Myocyte (in vitro differentiated cells): ENCODE measurements around the gene ASCL5. TPM values are rescaled to one million over a fixed set of nuclear protein-coding genes. Genes with fewer than 3 reads are reported as not detected.
A peak's percentile ranks its signal among the peaks of the same experiment; 100 is the strongest.

Source experiments
- DNase-seq: peaks from one replicate; pipeline ENCODE4 v3.0.0-alpha.2; 2012; ENCODE audit warnings: low read depth
- total RNA-seq: library from RNA; depleted of rRNA; stranded (reverse); fragments of >200 nt; gene quantifications from 2 replicates; pipeline ENCODE4 v1.2.3, GENCODE V29; 2014

The ASCL5 gene
- total RNA-seq, 1 donor from 2014 or later = not detected

DNA sequence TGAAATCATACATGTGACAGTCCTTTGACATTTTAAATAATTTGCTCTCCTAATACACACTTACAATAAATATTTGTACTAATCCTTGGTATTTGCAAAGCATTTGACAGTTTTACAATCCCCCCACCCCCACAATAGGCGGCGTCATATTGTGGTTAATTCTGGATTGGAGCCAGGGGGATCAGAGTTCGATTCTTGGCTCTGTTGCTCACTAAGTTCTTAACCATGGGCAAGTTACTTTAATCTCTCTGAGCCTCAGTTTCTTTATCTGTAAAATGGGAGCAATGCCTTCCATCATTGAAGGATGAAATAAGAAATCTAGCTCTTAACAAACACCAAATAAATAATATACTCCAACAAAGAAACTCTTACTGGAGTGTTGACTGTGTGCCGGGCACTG is 38.6 kb downstream of the ASCL5 start:
- DNase-seq = no peak

DNA sequence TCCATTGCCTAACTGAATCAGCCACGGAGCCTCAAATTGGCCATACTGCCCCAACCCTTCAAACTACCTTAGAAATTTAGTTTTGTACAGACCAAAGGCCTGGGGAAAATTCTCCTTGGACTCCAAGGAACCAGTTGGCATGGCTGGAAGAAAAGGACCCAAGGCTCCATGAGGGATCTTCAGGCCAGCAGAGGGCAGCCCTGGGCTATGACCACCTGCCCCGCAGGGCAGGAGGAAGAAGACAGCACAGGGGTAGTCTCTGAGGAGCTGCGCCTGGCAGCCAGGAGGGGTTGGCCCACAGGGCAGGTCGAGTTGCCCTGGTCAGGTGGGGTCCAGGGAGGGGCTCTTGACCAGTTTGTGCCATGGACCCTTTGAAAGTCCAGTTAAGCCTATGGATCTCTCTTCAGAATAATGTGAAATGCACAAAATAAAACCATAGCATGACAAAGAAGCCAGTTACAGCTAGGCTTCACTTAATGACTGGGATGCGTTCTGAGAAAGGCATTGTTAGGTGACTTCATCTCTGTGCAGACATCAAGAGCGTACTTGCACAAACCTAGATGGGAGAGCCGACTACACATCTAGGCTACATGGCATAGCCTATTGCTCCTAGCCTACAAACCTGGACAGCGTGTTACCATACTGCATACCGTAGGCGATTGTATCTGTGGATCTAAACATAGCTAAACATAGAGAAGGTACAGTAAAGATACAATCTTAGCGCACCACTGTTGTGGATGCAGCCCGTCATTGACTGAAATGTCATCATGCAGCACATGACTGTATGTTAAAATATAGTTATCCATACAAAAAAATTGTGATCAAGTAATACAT is 40.9 kb downstream of the ASCL5 start:
- peak; percentile 71 for DNase-seq

DNA sequence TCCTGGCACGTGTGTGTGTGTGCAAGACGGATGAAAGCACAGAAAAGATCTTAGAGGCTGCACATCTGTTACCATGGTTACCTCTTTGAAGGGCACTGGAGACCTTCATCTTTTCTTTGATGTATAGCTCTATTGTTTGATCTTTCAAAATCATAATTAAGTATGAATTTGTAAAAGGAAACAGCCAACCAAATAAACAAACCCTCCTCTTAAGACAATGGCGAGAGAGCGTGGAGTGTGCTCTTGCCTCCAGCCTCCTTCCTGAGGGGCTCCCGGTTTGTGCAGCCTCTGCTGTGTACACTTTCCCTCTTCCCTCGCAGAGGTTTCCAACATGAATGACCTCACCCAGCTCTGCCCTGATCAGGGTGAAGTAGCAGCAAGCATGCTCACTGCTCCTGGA is 42.7 kb downstream of the ASCL5 start:
- DNase-seq = no peak

DNA sequence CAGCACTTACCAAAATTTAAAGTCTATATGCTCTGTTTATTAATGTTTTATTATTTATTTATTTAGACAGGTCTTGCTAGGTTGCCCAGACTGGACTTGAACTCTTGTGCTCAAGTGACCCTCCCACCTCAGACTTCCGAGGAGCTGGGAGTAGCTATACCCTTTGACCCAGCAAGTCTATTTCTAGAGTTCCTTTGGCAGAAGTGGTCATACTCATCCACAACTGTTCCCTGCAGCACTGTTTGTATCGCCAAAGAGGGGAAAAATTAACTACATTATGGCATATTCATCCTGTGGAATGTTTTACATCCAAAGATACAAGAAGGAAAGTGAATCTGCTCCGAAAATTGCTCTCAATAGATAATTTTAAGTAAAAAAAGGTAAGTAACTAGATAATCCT is 43.2 kb downstream of the ASCL5 start:
- DNase-seq = no peak

DNA sequence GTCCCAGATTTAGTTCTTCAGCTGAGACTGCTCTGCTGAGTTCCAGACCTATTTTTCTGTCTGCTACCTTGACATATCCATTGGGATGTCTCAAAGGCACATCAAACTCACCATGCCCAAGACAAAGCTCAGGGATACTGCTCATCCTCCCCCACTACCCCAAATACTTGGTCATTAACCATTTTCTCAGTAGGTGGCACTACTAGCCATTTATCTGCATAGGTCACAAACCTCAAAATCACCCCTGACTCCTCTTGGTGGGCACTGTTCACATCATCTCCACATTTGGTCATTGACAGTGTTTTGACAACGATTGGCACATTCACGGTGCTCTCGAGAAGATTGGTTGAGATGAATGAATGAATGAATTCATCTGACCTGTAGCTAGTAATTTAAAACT is 46.8 kb downstream of the ASCL5 start:
- no peak for DNase-seq

DNA sequence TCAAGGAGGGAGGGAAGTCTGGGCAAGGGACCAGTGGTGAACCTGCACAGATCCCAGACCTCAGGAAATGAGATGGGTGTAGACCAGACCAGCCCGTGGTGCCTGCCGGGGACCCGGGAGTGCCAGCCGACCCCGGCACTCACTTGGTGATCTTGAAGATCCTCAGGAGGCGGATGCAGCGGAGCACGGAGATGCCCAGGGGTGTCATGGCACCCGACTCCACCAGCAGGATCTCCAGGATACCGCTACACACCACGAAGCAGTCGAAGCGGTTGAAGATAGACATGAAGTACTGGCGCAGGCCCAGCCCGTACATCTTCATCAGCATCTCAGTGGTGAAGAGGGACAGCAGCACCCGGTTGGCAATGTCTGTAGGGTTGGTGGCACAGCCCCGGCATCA is 49.2 kb downstream of the ASCL5 start:
- DNase-seq = no peak

DNA sequence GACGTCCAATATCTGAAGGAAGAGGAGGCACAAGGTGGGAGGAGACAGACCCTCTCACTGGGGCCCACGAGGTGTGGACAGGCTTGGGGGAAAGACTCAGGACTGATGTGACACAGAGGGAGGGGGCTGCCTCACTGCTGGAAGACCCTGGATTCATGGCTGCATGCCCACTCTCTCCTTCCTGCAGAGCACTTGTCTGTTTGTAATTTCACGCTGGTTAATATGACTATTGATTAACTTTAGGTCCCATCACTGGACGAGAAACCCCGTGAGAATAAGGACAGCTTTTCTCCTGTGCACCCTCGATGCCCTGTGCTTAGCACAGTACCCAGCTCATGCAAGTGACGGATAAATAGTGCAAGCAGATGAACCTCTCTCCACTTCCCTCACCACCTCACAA is 49.9 kb downstream of the ASCL5 start:
- no peak for DNase-seq

DNA sequence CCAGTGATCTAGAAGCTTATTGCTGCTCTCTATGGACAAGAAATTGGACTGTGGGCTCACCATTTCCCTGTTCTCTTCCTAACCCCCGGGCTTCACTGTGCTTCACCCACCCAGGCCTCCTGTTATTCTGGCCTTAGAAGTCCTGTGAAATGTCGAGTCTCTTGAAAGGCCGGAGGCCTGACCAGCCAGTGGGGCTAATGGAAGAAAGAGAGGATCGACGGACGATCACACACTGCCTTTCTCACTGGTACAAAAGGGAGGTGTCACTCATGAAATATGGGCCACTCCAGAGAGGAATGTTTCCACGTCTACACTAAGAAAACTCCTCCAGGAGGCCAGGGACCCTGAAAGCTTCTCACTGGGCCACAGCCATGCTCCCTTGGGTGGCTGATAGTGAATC is 50.9 kb downstream of the ASCL5 start:
- no peak for DNase-seq

DNA sequence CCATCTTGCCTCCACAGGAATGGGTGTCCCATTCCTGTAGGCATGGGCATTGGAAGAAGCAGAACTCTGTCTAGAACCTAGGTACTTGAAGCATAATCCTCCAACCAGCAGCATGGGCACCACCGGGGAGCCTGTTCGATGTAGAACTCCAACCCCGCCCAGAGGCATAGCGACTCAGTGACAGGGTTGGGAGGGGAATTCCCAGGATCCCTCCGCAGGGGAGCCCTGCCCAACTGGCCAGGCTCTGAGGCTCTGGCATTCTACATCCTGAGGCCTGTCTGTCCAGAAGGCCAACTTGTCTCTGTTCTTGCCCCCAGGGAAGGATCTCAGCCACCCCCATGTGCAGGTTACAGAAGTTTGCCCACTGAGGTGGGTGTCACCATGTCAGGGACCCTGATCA is 53.0 kb downstream of the ASCL5 start:
- DNase-seq = no peak

DNA sequence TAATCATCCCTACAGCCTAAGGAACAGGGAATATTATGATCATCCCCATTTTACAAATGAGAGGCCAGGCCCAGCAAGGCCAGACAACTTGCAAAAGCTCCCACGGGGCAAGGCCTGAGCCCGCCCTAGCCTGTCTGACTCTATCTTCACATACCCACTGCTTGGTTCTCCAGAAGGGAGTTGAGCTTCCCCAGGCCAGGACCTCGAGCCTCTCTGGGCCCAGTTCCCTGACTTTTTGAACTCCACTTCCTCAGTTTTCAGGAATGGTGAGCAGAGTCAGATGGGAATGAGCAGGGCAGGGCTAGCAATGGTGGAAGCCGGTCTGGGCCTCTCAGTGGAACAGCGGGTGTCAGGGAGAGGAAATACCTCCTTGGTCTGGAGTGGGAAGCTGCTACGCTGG is 54.1 kb downstream of the ASCL5 start:
- no peak for DNase-seq

DNA sequence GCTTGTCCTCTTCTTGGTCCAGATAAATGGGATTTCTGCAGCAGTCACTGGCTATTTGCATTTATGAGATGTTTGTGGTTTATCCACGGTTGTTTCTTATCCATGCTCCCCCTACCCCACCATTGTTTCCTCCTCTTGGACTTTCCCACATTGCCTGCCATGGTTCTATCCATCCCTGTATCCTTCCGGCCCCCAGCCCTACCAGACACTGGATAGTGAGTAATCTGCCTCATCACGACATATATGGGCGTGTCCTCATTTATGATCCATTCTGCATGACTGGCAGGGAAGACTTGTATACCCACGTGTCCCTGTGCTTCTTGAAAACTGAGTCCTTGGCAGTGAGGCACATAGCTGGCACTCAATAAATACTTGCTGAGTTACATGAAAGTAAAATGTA is 54.8 kb downstream of the ASCL5 start:
- DNase-seq = no peak

DNA sequence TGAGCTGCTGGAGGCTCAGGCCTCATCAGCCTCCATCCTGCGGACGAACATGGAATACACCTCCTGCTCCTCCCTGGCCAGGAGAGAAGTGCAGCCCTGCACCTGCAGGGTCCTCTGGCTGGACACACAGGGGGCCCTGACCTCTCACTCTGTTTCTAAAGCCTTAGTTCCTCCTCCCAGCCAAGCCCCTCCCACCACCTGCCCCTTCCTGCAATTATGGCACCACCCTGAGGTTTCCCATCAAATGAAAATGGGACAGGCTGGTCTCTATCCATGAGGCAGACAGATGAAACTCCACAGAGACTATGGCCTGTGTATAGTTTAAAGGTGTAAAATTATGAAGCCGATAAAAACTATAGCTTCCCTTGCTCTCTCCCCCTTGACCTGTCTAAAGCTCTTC is 57.3 kb downstream of the ASCL5 start:
- DNase-seq = no peak

DNA sequence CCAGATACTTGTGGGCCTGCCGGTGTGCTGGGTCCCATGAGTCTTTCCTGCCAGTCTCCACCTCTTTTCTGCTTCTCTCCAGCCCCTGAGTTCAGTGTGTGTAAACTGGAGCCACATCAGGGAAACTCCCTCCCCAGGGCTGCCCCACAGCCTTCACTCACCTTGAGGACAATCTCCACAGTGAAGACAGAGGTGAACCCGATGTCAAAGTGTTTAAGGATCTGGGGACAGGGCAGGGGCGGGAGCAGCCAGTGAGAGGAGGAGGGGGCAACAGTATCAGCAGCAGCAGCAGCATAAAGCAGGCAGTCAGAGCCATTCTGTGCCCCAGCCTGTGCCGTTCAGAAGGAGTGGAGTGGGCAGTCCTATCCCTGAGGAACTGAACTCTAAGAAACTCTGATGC is 58.0 kb downstream of the ASCL5 start:
- no peak for DNase-seq

DNA sequence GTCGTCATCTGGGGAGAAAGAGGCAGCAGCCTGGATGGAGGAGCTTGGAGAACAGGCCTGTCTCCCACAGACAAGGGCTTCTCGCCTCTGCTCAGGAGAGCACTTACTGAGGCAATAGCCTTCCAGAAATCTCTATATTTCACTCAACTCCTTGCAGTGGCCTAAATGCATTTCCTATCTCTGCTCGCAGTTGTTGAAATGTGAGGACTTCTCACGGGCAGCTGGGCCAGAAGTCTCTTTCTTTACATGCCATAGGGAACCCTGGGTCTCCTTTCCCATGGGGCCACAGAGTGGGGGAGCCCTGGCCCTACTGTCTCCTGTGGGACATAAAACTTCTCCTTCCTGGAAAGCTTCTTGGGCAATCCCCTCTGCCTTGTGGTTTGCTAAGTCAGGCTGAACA is 60.0 kb downstream of the ASCL5 start:
- no peak for DNase-seq

DNA sequence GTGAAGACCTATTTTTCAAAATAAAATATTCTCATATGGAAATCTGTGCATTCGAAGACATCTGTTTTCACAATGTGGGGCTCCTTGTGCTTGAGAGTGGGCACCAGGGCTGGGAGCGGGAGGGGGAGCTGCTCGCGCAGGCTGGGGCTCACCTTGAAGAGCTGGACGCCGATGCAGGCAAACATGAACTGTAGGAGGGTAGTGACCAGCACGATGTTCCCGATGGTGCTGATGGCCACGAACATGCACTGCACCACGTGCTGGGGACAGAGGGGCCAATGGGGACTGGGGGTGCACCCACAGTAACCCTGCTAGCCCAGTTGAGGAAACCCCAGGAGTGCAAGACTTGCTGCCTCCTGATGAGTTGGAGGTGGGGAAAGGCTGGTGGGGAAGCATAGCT is 61.3 kb downstream of the ASCL5 start:
- DNase-seq = no peak

DNA sequence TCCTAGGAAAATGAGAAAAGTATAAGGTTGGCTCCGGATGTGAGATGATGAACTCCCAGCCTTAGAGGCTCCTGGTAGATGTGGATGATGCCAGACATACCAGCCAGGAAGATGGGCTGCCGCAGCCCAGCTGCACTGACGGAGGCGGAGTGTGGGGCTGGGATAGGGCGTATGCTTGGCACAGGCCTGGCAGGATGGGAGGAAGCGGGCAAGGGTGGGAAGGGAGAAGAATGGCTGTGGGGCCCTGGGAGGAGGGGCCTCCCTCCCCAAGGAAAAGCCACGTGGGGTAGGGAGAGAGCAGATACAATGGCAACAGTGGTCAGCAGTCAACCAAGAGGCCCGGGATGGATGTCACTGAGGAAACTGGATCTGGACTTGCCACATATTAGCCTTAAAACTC is 62.2 kb downstream of the ASCL5 start:
- DNase-seq = no peak

Other genes starting within 250 kb of the ASCL5 start
- gene INAVA, start 232.3 kb downstream of the ASCL5 start, total RNA-seq = 0.05 and 0.24 TPM in 2 replicates
- 0.03 and 0.31 TPM in 2 replicates for gene KIF21B, start 103.5 kb downstream of the ASCL5 start, total RNA-seq
- gene CACNA1S, start 14.8 kb downstream of the ASCL5 start, total RNA-seq = 57.2 and 58.9 TPM in 2 replicates
- gene TMEM9, start 27.3 kb upstream of the ASCL5 start, total RNA-seq = 86.5 and 88.2 TPM in 2 replicates
- gene IGFN1, start 63.6 kb upstream of the ASCL5 start, total RNA-seq = 0.26 and 0.29 TPM in 2 replicates
- 0.05 and 0.13 TPM in 2 replicates for gene PKP1, start 156.3 kb upstream of the ASCL5 start, total RNA-seq